HG03159 (cell line): ENCODE measurements around the gene CPS1.
A peak's percentile ranks its signal among the peaks of the same experiment; 100 is the strongest.

Experiments used
- ATAC-seq: cut with Tn5 transposase; IDR thresholded peaks from one replicate; pipeline ENCODE4 v1.9.1; 2021; ENCODE audit warnings: mild to moderate bottlenecking, moderate library complexity; ENCODE audit not compliant: unreplicated experiment

CPS1 gene

GRCh38 chr2:210673117-210673516, 116.7 kb downstream of the CPS1 start:
- no peak for ATAC-seq

GRCh38 chr2:210676067-210676466, 119.7 kb downstream of the CPS1 start:
- ATAC-seq: no peak

GRCh38 chr2:210681491-210681890, 125.1 kb downstream of the CPS1 start:
- ATAC-seq: no peak

- no peak for ATAC-seq
These were observed 130.0 kb downstream of the CPS1 start for GRCh38 chr2:210686401-210686800.

GRCh38 chr2:210687786-210688470, 131.5 kb downstream of the CPS1 start:
- no peak for ATAC-seq

GRCh38 chr2:210707900-210708299, 151.5 kb downstream of the CPS1 start:
- ATAC-seq: no peak

GRCh38 chr2:210713122-210713521, 156.7 kb downstream of the CPS1 start:
- no peak for ATAC-seq

GRCh38 chr2:210715560-210716082, 159.2 kb downstream of the CPS1 start:
- ATAC-seq: no peak

- ATAC-seq: no peak
These were observed 162.1 kb downstream of the CPS1 start for GRCh38 chr2:210718503-210718902.

GRCh38 chr2:210722092-210722491, 165.7 kb downstream of the CPS1 start:
- ATAC-seq: peak; percentile 42

GRCh38 chr2:210727549-210727948, 171.2 kb downstream of the CPS1 start:
- ATAC-seq: no peak
